Esophagus squamous epithelium (tissue), 4 donors: ENCODE results near the gene KIR3DL2.
"Not testable (repeated sequence)": the region's sequence is repeated elsewhere in the genome, so short reads cannot be mapped to it uniquely, and the experiment has no call there.

ENCODE experiments used
- CTCF ChIP-seq, 6 experiments: fragments of 450-650 bp in 4 of 6; fragments of 200-600 bp in 2 of 6; sonication (generic) in 2 of 6; IDR thresholded peaks; one replicate each; pipeline ENCODE4 v1.5.1; 2016 to 2019; ENCODE audit warnings: antibody characterized with exemption in 6 of 6, mild to moderate bottlenecking in 4 of 6, moderate library complexity in 4 of 6
- POLR2A ChIP-seq, 4 donors: fragments of 450-650 bp; IDR thresholded peaks; one replicate each; pipeline ENCODE4 v1.6.1; 2017; ENCODE audit warnings: antibody characterized with exemption in 4 of 4, mild to moderate bottlenecking in 4 of 4, moderate library complexity in 3 of 4

DNA sequence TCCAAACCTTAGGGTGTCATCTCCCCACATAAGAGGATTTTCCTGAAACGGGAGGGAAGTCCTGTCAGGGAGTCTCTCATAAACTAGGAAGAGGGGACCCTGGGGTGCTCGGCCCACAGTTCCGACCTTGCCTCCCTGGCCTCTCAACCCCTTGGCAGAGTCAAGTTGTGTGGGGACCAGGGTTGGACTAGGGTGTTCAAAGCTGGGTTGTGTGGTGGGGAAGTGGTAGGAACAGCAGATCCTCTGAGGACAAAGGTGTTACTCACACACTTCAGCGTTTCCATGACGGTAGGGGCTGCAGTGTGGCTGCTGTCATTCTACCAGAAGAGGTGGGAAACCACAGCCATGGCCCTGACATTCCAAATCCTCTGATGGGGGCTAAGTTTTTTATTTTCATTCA lies 15.1 kb upstream of the KIR3DL2 start:
- not testable (repeated sequence) for TF ChIP-seq CTCF, POLR2A (IDR thresholded peaks at IDR 0.05)
